ENCODE measurements around the gene HOMER2. TPM values are rescaled to one million over a fixed set of nuclear protein-coding genes. Genes with fewer than 3 reads are reported as not detected.

HOMER2 gene
- total RNA-seq, 1 donor from 2014 or later = 32.1 TPM

- peaks cover 19% of the 10 kb centered on the region for H3K4me1 Mint-ChIP-seq
- H3K4me3 Mint-ChIP-seq = no peak overlapping the region
- H3K27ac Mint-ChIP-seq = peak overlapping the region; percentile 2
- no peaks in the 10 kb centered on the region for H3K9me3 Mint-ChIP-seq
- intact Hi-C loops (cut with micrococcal nuclease) = no loop called here
- no peaks in the 10 kb centered on the region for H3K36me3 Mint-ChIP-seq (ENCODE audit: low read depth)
- H3K27me3 Mint-ChIP-seq = peaks cover 10% of the 10 kb centered on the region
- no peak for DNase-seq
Measured at GRCh38 chr15:82934100-82934880, 18.2 kb downstream of the HOMER2 start.

DNA sequence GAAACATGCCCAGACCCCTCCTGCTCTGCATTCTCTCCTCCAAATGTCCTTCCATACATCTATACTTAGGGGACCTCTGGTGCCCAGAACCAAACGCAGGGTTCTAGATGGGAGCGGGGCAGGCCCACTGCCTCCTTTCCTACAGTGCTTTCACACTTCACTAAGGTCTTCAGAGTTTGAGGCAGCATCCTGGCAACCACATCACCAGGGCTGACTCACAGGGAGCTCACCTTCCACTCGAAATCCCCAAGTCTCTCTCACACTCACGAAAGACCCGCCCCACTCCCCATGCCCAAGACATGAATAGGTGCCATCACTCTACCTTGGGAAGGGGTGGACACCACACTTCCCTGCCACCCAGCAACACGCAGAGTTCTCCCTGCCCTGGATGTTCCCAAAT, 18.9 kb downstream of the HOMER2 start:
- no peak for DNase-seq
- no peaks in the 10 kb centered on the region for H3K9me3 Mint-ChIP-seq
- H3K27ac Mint-ChIP-seq = peak overlapping the region; percentile 13
- H3K4me3 Mint-ChIP-seq = no peak overlapping the region
- peaks cover 7% of the 10 kb centered on the region for H3K27me3 Mint-ChIP-seq
- no peaks in the 10 kb centered on the region for H3K36me3 Mint-ChIP-seq (ENCODE audit: low read depth)
- intact Hi-C loops (cut with micrococcal nuclease) = no loop called here
- H3K4me1 Mint-ChIP-seq = peaks cover 19% of the 10 kb centered on the region

DNA sequence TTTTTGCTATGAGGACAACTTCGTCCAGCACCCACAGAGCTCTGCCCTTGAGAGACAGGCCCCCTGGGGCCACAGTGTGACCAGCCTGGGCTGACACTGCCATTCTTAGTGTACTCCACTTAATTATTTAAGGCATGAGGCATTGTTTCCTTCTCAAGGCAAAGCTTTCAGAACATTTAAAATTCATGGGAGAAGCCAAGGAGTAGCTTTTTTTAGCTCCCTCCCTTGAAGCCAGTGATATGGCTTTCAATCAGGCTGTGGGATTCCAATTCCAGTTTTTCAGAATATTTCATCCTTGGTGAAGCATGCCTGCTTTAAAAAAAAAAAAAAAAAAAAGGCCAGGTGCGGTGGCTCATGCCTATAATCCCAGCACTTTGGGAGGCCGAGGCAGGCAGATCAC, 21.3 kb downstream of the HOMER2 start:
- no peak overlapping the region for H3K27ac Mint-ChIP-seq
- no peaks in the 10 kb centered on the region for H3K36me3 Mint-ChIP-seq (ENCODE audit: low read depth)
- no peak overlapping the region for H3K4me3 Mint-ChIP-seq
- DNase-seq = no peak
- peaks cover 4% of the 10 kb centered on the region for H3K27me3 Mint-ChIP-seq
- intact Hi-C loops (cut with micrococcal nuclease) = no loop called here
- no peaks in the 10 kb centered on the region for H3K9me3 Mint-ChIP-seq
- H3K4me1 Mint-ChIP-seq = peaks cover 19% of the 10 kb centered on the region

- Mint-ChIP-seq H3K9me3 (no peaks in the 10 kb centered on the region), H3K4me1 (peaks cover 19% of the 10 kb centered on the region), H3K36me3 (ENCODE audit: low read depth) (no peaks in the 10 kb centered on the region), H3K27ac (no peak overlapping the region), H3K27me3 (peaks cover 1% of the 10 kb centered on the region), H3K4me3 (no peak overlapping the region)
- no peak for DNase-seq
- intact Hi-C loops (cut with micrococcal nuclease) = no loop called here
Measured at GRCh38 chr15:82930461-82930860, 22.1 kb downstream of the HOMER2 start.

GRCh38 chr15:82928711-82929110, 23.8 kb downstream of the HOMER2 start:
- no peak overlapping the region for H3K4me3 Mint-ChIP-seq
- no peaks in the 10 kb centered on the region for H3K9me3 Mint-ChIP-seq
- intact Hi-C loops (cut with micrococcal nuclease) = no loop called here
- H3K4me1 Mint-ChIP-seq = peaks cover 7% of the 10 kb centered on the region
- peaks cover 1% of the 10 kb centered on the region for H3K27me3 Mint-ChIP-seq
- H3K36me3 Mint-ChIP-seq (ENCODE audit: low read depth) = no peaks in the 10 kb centered on the region
- DNase-seq = no peak
- H3K27ac Mint-ChIP-seq = no peak overlapping the region

- Mint-ChIP-seq H3K27me3 (peaks cover 5% of the 10 kb centered on the region), H3K4me1 (no peaks in the 10 kb centered on the region), H3K4me3 (no peak overlapping the region), H3K36me3 (ENCODE audit: low read depth) (no peaks in the 10 kb centered on the region), H3K27ac (no peak overlapping the region), H3K9me3 (no peaks in the 10 kb centered on the region)
- DNase-seq = no peak
- intact Hi-C loops (cut with micrococcal nuclease) = no loop called here
Measured at GRCh38 chr15:82923744-82924143, 28.8 kb downstream of the HOMER2 start.

DNA sequence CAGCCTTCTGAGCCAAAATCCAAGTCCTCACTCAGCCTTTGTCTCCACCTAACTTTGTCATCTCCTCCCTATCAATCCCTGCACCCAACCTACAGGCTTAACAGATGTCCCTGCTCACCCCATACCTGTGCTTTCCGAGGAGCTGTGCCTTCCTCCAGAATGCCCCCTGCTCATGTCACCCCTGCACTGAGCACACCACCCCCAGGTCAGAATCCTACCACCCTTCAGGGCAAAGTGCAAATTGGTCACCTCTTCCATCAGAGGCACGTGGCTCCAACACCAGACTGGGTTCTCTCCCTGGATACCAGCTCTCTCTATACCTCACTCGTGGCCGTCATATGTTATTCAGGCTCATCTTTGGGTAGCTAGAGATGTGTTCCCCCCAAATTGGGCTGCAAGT, 29.8 kb downstream of the HOMER2 start:
- Mint-ChIP-seq H3K27me3 (peaks cover 5% of the 10 kb centered on the region), H3K9me3 (no peaks in the 10 kb centered on the region), H3K4me1 (no peaks in the 10 kb centered on the region), H3K27ac (no peak overlapping the region), H3K36me3 (ENCODE audit: low read depth) (no peaks in the 10 kb centered on the region), H3K4me3 (no peak overlapping the region)
- intact Hi-C loops (cut with micrococcal nuclease) = no loop called here
- no peak for DNase-seq

DNA sequence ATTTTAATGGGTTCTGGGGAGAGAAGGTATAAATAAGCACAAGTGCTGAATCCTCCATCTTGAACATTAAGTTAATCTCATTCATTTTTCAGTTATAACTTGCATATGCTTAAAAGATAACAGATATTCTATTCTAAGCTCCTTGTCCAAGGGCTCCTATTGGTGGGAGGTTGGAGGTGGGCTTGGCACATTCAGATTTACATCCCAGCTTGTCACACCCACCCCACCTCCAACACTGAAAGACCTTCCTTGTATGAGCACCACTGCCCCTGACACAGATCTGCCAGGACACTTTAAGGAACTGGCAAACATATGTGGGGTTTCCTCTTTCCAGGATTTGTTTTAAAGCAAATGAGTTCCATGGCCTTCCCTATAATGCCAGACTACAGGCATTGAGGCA, 30.6 kb downstream of the HOMER2 start:
- H3K4me3 Mint-ChIP-seq = no peak overlapping the region
- intact Hi-C loops (cut with micrococcal nuclease) = no loop called here
- H3K4me1 Mint-ChIP-seq = no peaks in the 10 kb centered on the region
- no peaks in the 10 kb centered on the region for H3K9me3 Mint-ChIP-seq
- peaks cover 5% of the 10 kb centered on the region for H3K27me3 Mint-ChIP-seq
- no peaks in the 10 kb centered on the region for H3K36me3 Mint-ChIP-seq (ENCODE audit: low read depth)
- no peak overlapping the region for H3K27ac Mint-ChIP-seq
- no peak for DNase-seq

GRCh38 chr15:82921242-82921641, 31.3 kb downstream of the HOMER2 start:
- no peak for DNase-seq
- Mint-ChIP-seq H3K27ac (no peak overlapping the region), H3K4me3 (no peak overlapping the region), H3K4me1 (no peaks in the 10 kb centered on the region), H3K27me3 (peaks cover 5% of the 10 kb centered on the region), H3K9me3 (no peaks in the 10 kb centered on the region), H3K36me3 (ENCODE audit: low read depth) (no peaks in the 10 kb centered on the region)
- intact Hi-C loops (cut with micrococcal nuclease) = no loop called here

- Mint-ChIP-seq H3K9me3 (no peaks in the 10 kb centered on the region), H3K27ac (no peak overlapping the region), H3K4me3 (no peak overlapping the region), H3K4me1 (no peaks in the 10 kb centered on the region), H3K36me3 (ENCODE audit: low read depth) (no peaks in the 10 kb centered on the region), H3K27me3 (peaks cover 5% of the 10 kb centered on the region)
- no peak for DNase-seq
- intact Hi-C loops (cut with micrococcal nuclease) = no loop called here
Measured at GRCh38 chr15:82919231-82919886, 33.2 kb downstream of the HOMER2 start.

- intact Hi-C loops (cut with micrococcal nuclease) = no loop called here
- Mint-ChIP-seq H3K27me3 (peaks cover 5% of the 10 kb centered on the region), H3K27ac (no peak overlapping the region), H3K9me3 (no peaks in the 10 kb centered on the region), H3K4me3 (no peak overlapping the region), H3K36me3 (ENCODE audit: low read depth) (no peaks in the 10 kb centered on the region), H3K4me1 (no peaks in the 10 kb centered on the region)
- no peak for DNase-seq
Measured at GRCh38 chr15:82918607-82919230, 33.8 kb downstream of the HOMER2 start.

DNA sequence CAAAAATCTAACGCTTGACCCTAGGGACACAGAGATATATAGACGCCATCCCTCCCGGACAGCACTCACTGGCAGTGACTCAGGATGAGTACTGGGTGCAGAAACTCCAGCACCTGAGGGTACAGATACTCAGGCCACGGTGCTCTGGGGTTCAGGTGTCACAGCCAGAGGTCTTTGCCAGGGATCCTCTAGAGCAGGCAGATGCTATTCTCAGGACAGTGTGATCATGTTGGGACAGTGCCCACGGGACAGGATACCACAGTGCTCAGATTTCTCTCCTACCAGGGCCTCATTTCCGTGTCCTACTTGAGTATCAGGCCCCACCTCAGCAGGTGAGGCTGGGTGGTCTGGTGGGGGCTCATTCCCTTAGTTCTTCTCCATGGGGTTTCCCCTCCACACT, 34.4 kb downstream of the HOMER2 start:
- Mint-ChIP-seq H3K27ac (no peak overlapping the region), H3K4me3 (no peak overlapping the region), H3K36me3 (ENCODE audit: low read depth) (no peaks in the 10 kb centered on the region), H3K4me1 (no peaks in the 10 kb centered on the region), H3K27me3 (peaks cover 5% of the 10 kb centered on the region), H3K9me3 (no peaks in the 10 kb centered on the region)
- intact Hi-C loops (cut with micrococcal nuclease) = no loop called here
- no peak for DNase-seq

- intact Hi-C loops (cut with micrococcal nuclease) = no loop called here
Measured at GRCh38 chr15:82917249-82917648, 35.3 kb downstream of the HOMER2 start.

GRCh38 chr15:82916161-82916952, 36.2 kb downstream of the HOMER2 start:
- Mint-ChIP-seq H3K9me3 (no peaks in the 10 kb centered on the region), H3K4me1 (no peaks in the 10 kb centered on the region), H3K27ac (no peak overlapping the region), H3K4me3 (no peak overlapping the region), H3K36me3 (ENCODE audit: low read depth) (no peaks in the 10 kb centered on the region), H3K27me3 (peaks cover 4% of the 10 kb centered on the region)
- no peak for DNase-seq
- intact Hi-C loops (cut with micrococcal nuclease) = no loop called here

More at GRCh38 chr15:82917249-82917648, 35.3 kb downstream of the HOMER2 start:
- no peak overlapping the region for H3K4me3 Mint-ChIP-seq
- peaks cover 5% of the 10 kb centered on the region for H3K27me3 Mint-ChIP-seq
- no peaks in the 10 kb centered on the region for H3K4me1 Mint-ChIP-seq
- no peak for DNase-seq
- H3K9me3 Mint-ChIP-seq = no peaks in the 10 kb centered on the region
- no peaks in the 10 kb centered on the region for H3K36me3 Mint-ChIP-seq (ENCODE audit: low read depth)
- no peak overlapping the region for H3K27ac Mint-ChIP-seq
